Measurements from ENCODE around the gene KCTD17.

Gene KCTD17

GRCh38 chr22:37083914-37084313 lies 32.4 kb downstream of the KCTD17 start:
- no peak overlapping the region for H3K27ac ChIP-seq
- TF ChIP-seq CTCF (IDR thresholded peaks at IDR 0.05) (no peak), ZFX (IDR thresholded peaks at IDR 0.05; ENCODE audit: borderline replicate concordance) (no peak)

GRCh38 chr22:37084385-37084784 lies 32.8 kb downstream of the KCTD17 start:
- H3K27ac ChIP-seq, result no peak overlapping the region
- no peak for TF ChIP-seq ZFX (IDR thresholded peaks at IDR 0.05; ENCODE audit: borderline replicate concordance)
- TF ChIP-seq CTCF (IDR thresholded peaks at IDR 0.05), result no peak

GRCh38 chr22:37086184-37086583 lies 34.6 kb downstream of the KCTD17 start:
- no peak overlapping the region for H3K27ac ChIP-seq
- no peak for TF ChIP-seq ZFX (IDR thresholded peaks at IDR 0.05; ENCODE audit: borderline replicate concordance)

- no peak for TF ChIP-seq ZFX (IDR thresholded peaks at IDR 0.05; ENCODE audit: borderline replicate concordance)
- TF ChIP-seq CTCF (IDR thresholded peaks at IDR 0.05), result no peak
- H3K27ac ChIP-seq, result no peak overlapping the region
These were observed 36.6 kb downstream of the KCTD17 start for GRCh38 chr22:37088108-37088605.

- H3K27ac ChIP-seq, result no peak overlapping the region
- no peak for TF ChIP-seq ZFX (IDR thresholded peaks at IDR 0.05; ENCODE audit: borderline replicate concordance)
- no peak for TF ChIP-seq CTCF (IDR thresholded peaks at IDR 0.05)
These were observed 37.3 kb downstream of the KCTD17 start for GRCh38 chr22:37088750-37089408.

- TF ChIP-seq CTCF (IDR thresholded peaks at IDR 0.05), result no peak
- no peak for TF ChIP-seq ZFX (IDR thresholded peaks at IDR 0.05; ENCODE audit: borderline replicate concordance)
- no peak overlapping the region for H3K27ac ChIP-seq
These were observed 37.9 kb downstream of the KCTD17 start for GRCh38 chr22:37089434-37089833.

- H3K27ac ChIP-seq, result no peak overlapping the region
- TF ChIP-seq CTCF (IDR thresholded peaks at IDR 0.05) (no peak), ZFX (IDR thresholded peaks at IDR 0.05; ENCODE audit: borderline replicate concordance) (no peak)
These were observed 39.6 kb downstream of the KCTD17 start for GRCh38 chr22:37090920-37091695.

All from 22Rv1 (cell line).